H1 (cell line): Measurements from ENCODE around the gene MRPS24.

Experiments
- EP300 ChIP-seq, 2 experiments: IDR thresholded peaks; 1 replicate in 1 of 2; 2 replicates in 1 of 2; pipeline ENCODE4 v1.6.1; 2011 to 2012; ENCODE audit warnings: low read depth in 2 of 2, low read length in 2 of 2, mild to moderate bottlenecking in 2 of 2, borderline replicate concordance in 1 of 2, inconsistent platforms in 1 of 2, moderate library complexity in 1 of 2
- POLR2A ChIP-seq, 2 experiments: IDR thresholded peaks; 1 replicate in 1 of 2; 2 replicates in 1 of 2; pipeline ENCODE4 v1.6.1; 2011; ENCODE audit warnings: low read depth in 2 of 2, low read length in 2 of 2, mild to moderate bottlenecking in 2 of 2; ENCODE audit errors: control extremely low read depth in 1 of 2
- POLR2AphosphoS5 ChIP-seq: IDR thresholded peaks from 2 replicates; pipeline ENCODE4 v1.6.1; 2011; ENCODE audit warnings: low read depth, low read length

DNA sequence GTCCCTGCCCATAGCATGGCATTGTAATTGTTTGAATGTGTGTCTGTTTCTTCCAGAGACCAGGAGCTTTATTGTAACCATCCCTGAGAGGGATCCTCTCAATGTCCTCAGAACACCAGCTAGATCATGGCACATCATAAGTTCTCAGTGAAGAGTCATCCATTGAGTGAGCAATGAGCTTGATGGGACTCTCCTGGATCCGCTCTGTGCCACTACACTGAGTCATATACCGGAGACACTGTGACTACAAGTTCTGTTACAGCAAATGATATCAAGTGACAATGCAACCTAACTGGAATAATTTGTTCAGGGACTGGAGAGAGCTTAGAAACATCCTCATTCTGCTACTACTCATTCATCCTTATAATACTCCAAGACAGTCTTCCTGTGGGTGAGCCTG is 25.1 kb downstream of the MRPS24 start:
- no peak for TF ChIP-seq POLR2AphosphoS5
- TF ChIP-seq POLR2A (IDR thresholded peaks at IDR 0.05; ENCODE audit: control extremely low read depth in 1 of 2, low read depth in 2 of 2, low read length in 2 of 2): no peak
- no peak for TF ChIP-seq EP300 (IDR thresholded peaks at IDR 0.05; ENCODE audit: borderline replicate concordance in 1 of 2, low read depth in 2 of 2, low read length in 2 of 2)
